BLaER1 treated with 17β-estradiol and CSF1 and Interleukin-3, amounts not matched to agents 10 nM and 100 nM (cell line): ENCODE results near the gene GP1BB.

Experiments
- H3K27ac ChIP-seq, 11 experiments: shearing (Covaris generic); formaldehyde crosslinking; 2 replicates each; pipeline ENCODE4 v1.8.1; 2022
- H3K27me3 ChIP-seq, 11 experiments: shearing (Covaris generic); formaldehyde crosslinking; 2 replicates each; pipeline ENCODE4 v1.8.1; 2022
- H3K36me3 ChIP-seq, 11 experiments: shearing (Covaris generic); formaldehyde crosslinking; 2 replicates each; pipeline ENCODE4 v1.8.1; 2022
- H3K4me1 ChIP-seq, 10 experiments: shearing (Covaris generic); formaldehyde crosslinking; 2 replicates each; pipeline ENCODE4 v1.8.1; 2022
- H3K4me2 ChIP-seq, 11 experiments: shearing (Covaris generic); formaldehyde crosslinking; 2 replicates each; pipeline ENCODE4 v1.8.1; 2022
- H3K4me3 ChIP-seq, 10 experiments: shearing (Covaris generic); formaldehyde crosslinking; 2 replicates each; pipeline ENCODE4 v1.8.1; 2022
- H3K9ac ChIP-seq, 11 experiments: shearing (Covaris generic); formaldehyde crosslinking; 2 replicates each; pipeline ENCODE4 v1.8.1; 2022
- H3K9me3 ChIP-seq, 11 experiments: shearing (Covaris generic); formaldehyde crosslinking; replicated peaks in 1 of 11; 2 replicates each; pipeline ENCODE4 v1.8.1; 2022
- H4K20me1 ChIP-seq, 11 experiments: shearing (Covaris generic); formaldehyde crosslinking; 2 replicates each; pipeline ENCODE4 v1.8.1; 2022
- Cebpa-rat ChIP-seq, 11 experiments: shearing (Covaris generic); IDR thresholded peaks; 2 replicates each; pipeline ENCODE4 v1.8.1; 2022

GP1BB gene

GRCh38 chr22:19680287-19680881, 43.0 kb upstream of the GP1BB start:
- Histone ChIP-seq H4K20me1 (no peaks in the 10 kb centered on the region), H3K27me3 (no peaks in the 10 kb centered on the region), H3K4me1 (no peaks in the 10 kb centered on the region), H3K4me3 (no peak overlapping the region), H3K36me3 (no peaks in the 10 kb centered on the region), H3K9me3 (peaks cover 0 to 16% (median 7%) of the 10 kb centered on the region in 11 experiments; a peak in 12 of 22 replicates), H3K9ac (no peak overlapping the region), H3K4me2 (no peak overlapping the region), H3K27ac (no peak overlapping the region)
- TF ChIP-seq Cebpa-rat (IDR thresholded peaks at IDR 0.05), result no peak

- Histone ChIP-seq H3K4me3 (no peak overlapping the region), H3K9ac (no peak overlapping the region), H3K27me3 (no peaks in the 10 kb centered on the region), H3K4me2 (no peak overlapping the region), H4K20me1 (no peaks in the 10 kb centered on the region), H3K4me1 (no peaks in the 10 kb centered on the region), H3K9me3 (peaks cover 0 to 16% (median 7%) of the 10 kb centered on the region in 11 experiments; a peak in 12 of 22 replicates), H3K27ac (no peak overlapping the region), H3K36me3 (no peaks in the 10 kb centered on the region)
- no peak for TF ChIP-seq Cebpa-rat (IDR thresholded peaks at IDR 0.05)
These were observed 42.2 kb upstream of the GP1BB start for GRCh38 chr22:19680911-19681862.

- no peak for TF ChIP-seq Cebpa-rat (IDR thresholded peaks at IDR 0.05)
- Histone ChIP-seq H4K20me1 (no peaks in the 10 kb centered on the region), H3K4me3 (no peak overlapping the region), H3K27ac (no peak overlapping the region), H3K36me3 (no peaks in the 10 kb centered on the region), H3K4me1 (no peaks in the 10 kb centered on the region), H3K9me3 (peaks cover 0 to 16% (median 7%) of the 10 kb centered on the region in 11 experiments; a peak in 12 of 22 replicates), H3K27me3 (no peaks in the 10 kb centered on the region), H3K9ac (no peak overlapping the region), H3K4me2 (no peak overlapping the region)
These were observed 41.5 kb upstream of the GP1BB start for GRCh38 chr22:19681863-19682245.

- H3K4me1 ChIP-seq, result no peaks in the 10 kb centered on the region
- no peak overlapping the region for H3K4me3 ChIP-seq
- H3K27me3 ChIP-seq, result no peaks in the 10 kb centered on the region
- no peaks in the 10 kb centered on the region for H3K36me3 ChIP-seq
- no peak overlapping the region for H3K4me2 ChIP-seq
- no peak overlapping the region for H3K9ac ChIP-seq
- no peaks in the 10 kb centered on the region for H4K20me1 ChIP-seq
- no peak overlapping the region for H3K27ac ChIP-seq
- no peak for TF ChIP-seq Cebpa-rat (IDR thresholded peaks at IDR 0.05)
- peaks cover 0 to 10% (median 7%) of the 10 kb centered on the region in 11 experiments; a peak in 11 of 22 replicates for H3K9me3 ChIP-seq
These were observed 36.4 kb upstream of the GP1BB start for GRCh38 chr22:19686946-19687345.

GRCh38 chr22:19687561-19688300, 35.6 kb upstream of the GP1BB start:
- Histone ChIP-seq H3K9ac (no peak overlapping the region), H3K27ac (no peak overlapping the region), H4K20me1 (no peaks in the 10 kb centered on the region), H3K4me3 (no peak overlapping the region), H3K27me3 (no peaks in the 10 kb centered on the region), H3K36me3 (no peaks in the 10 kb centered on the region), H3K4me2 (no peak overlapping the region), H3K9me3 (peaks cover 0 to 9% (median 5%) of the 10 kb centered on the region in 11 experiments; a peak in 11 of 22 replicates), H3K4me1 (no peaks in the 10 kb centered on the region)
- no peak for TF ChIP-seq Cebpa-rat (IDR thresholded peaks at IDR 0.05)

- Histone ChIP-seq H3K27me3 (no peaks in the 10 kb centered on the region), H3K4me2 (no peak overlapping the region), H3K4me1 (no peaks in the 10 kb centered on the region), H3K36me3 (no peaks in the 10 kb centered on the region), H4K20me1 (no peaks in the 10 kb centered on the region), H3K27ac (no peak overlapping the region), H3K9me3 (peaks cover 0 to under 1% (median 0%) of the 10 kb centered on the region in 11 experiments; a peak in 1 of 22 replicates), H3K4me3 (no peak overlapping the region), H3K9ac (no peak overlapping the region)
- no peak for TF ChIP-seq Cebpa-rat (IDR thresholded peaks at IDR 0.05)
These were observed 34.7 kb upstream of the GP1BB start for GRCh38 chr22:19688301-19689290.

GRCh38 chr22:19689408-19689807, 33.9 kb upstream of the GP1BB start:
- H3K27ac ChIP-seq, result no peak overlapping the region
- H3K4me1 ChIP-seq, result no peaks in the 10 kb centered on the region
- H3K4me2 ChIP-seq, result no peak overlapping the region; a peak in 1 of 22 replicates
- H3K4me3 ChIP-seq, result no peak overlapping the region
- H3K36me3 ChIP-seq, result no peaks in the 10 kb centered on the region
- no peak overlapping the region for H3K9ac ChIP-seq
- TF ChIP-seq Cebpa-rat (IDR thresholded peaks at IDR 0.05), result no peak
- no peaks in the 10 kb centered on the region for H4K20me1 ChIP-seq
- H3K27me3 ChIP-seq, result no peaks in the 10 kb centered on the region
- no peaks in the 10 kb centered on the region for H3K9me3 ChIP-seq

GRCh38 chr22:19691007-19691720, 32.2 kb upstream of the GP1BB start:
- no peaks in the 10 kb centered on the region for H3K36me3 ChIP-seq
- no peak overlapping the region for H3K4me3 ChIP-seq
- no peaks in the 10 kb centered on the region for H3K27me3 ChIP-seq
- no peaks in the 10 kb centered on the region for H3K9me3 ChIP-seq
- H3K4me1 ChIP-seq, result no peaks in the 10 kb centered on the region; a peak in 1 of 20 replicates
- H3K27ac ChIP-seq, result no peak overlapping the region
- H4K20me1 ChIP-seq, result no peaks in the 10 kb centered on the region
- H3K9ac ChIP-seq, result no peak overlapping the region
- H3K4me2 ChIP-seq, result no peak overlapping the region
- no peak for TF ChIP-seq Cebpa-rat (IDR thresholded peaks at IDR 0.05)
